GM12864 (cell line): ENCODE measurements around the gene C1QTNF6.

Source experiments
- DNase-seq: peaks from one replicate; pipeline ENCODE4 v3.0.0-alpha.2; 2011; ENCODE audit warnings: low read depth
- H3K4me3 ChIP-seq: 2 replicates; pipeline ENCODE4 v1.5.1; 2011; ENCODE audit warnings: mild to moderate bottlenecking, low read depth, low read length, control low read depth
- CTCF ChIP-seq: IDR thresholded peaks from 2 replicates; pipeline ENCODE4 v1.5.1; 2011; ENCODE audit warnings: low read depth, mild to moderate bottlenecking, moderate library complexity, low read length, control low read depth, inconsistent platforms; ENCODE audit errors: missing control alignments

The C1QTNF6 gene

GRCh38 chr22:37138849-37139561 is 49.0 kb downstream of the C1QTNF6 start:
- no peak for TF ChIP-seq CTCF
- H3K4me3 ChIP-seq, result no peak overlapping the region
- DNase-seq, result no peak

- TF ChIP-seq CTCF, result no peak
- no peak overlapping the region for H3K4me3 ChIP-seq
- no peak for DNase-seq
Measured at GRCh38 chr22:37137903-37138665, 50.0 kb downstream of the C1QTNF6 start.

DNA sequence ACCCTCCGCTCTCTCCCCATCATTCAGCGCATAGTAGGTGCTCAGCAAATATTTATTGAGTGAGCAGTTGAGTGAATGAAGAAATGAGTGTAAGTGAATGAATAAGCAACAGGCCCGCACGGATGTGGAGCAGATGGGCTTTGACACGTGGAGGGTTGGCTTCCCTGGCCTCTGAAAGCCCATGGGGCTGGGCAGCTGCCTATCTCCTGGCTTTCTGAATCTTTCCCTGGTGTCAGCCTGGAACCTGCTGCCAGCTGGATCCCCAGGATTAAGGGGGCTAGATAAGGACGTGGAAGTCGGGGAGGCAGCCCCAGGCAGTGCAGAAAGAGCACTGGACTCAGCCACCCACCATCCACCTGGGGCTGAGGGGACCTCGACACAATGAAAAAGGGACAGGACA is 50.9 kb downstream of the C1QTNF6 start:
- TF ChIP-seq CTCF, result no peak
- no peak overlapping the region for H3K4me3 ChIP-seq
- no peak for DNase-seq

GRCh38 chr22:37135023-37135422 is 53.0 kb downstream of the C1QTNF6 start:
- H3K4me3 ChIP-seq, result no peak overlapping the region
- DNase-seq, result no peak
- no peak for TF ChIP-seq CTCF

GRCh38 chr22:37133304-37134018 is 54.6 kb downstream of the C1QTNF6 start:
- DNase-seq, result no peak
- TF ChIP-seq CTCF, result no peak
- no peak overlapping the region for H3K4me3 ChIP-seq

GRCh38 chr22:37132773-37133172 is 55.3 kb downstream of the C1QTNF6 start:
- no peak overlapping the region for H3K4me3 ChIP-seq
- DNase-seq, result no peak
- no peak for TF ChIP-seq CTCF
